DND-41 (cell line): ENCODE data around the gene RBM26.
A peak's percentile ranks its signal among the peaks of the same experiment; 100 is the strongest.

ENCODE experiments used
- ATAC-seq: fragments of 200-7000 bp; cut with Tn5 transposase; 3 replicates; pipeline ENCODE4 v1.9.1; 2021; ENCODE audit warnings: low read depth; ENCODE audit not compliant: insufficient read depth
- DNase-seq: peaks from one replicate; pipeline ENCODE4 v3.0.0-alpha.2; 2020
- H2AFZ ChIP-seq: 2 replicates; pipeline ENCODE4 v1.6.0; 2012; ENCODE audit warnings: low read depth, low read length
- H3K27ac ChIP-seq: 2 replicates; pipeline ENCODE4 v1.5.1; 2012; ENCODE audit warnings: low read length, inconsistent platforms
- H3K27me3 ChIP-seq: fragments of 200-600 bp; sonication (generic); 2 replicates; pipeline ENCODE4 v1.6.0; 2012; ENCODE audit warnings: low read length, mild to moderate bottlenecking, inconsistent platforms; ENCODE audit not compliant: insufficient read depth, poor library complexity
- H3K36me3 ChIP-seq: 2 replicates; pipeline ENCODE4 v1.5.1; 2012; ENCODE audit warnings: low read length, inconsistent platforms; ENCODE audit not compliant: insufficient read depth
- H3K4me1 ChIP-seq: 2 replicates; pipeline ENCODE4 v1.5.1; 2012; ENCODE audit warnings: mild to moderate bottlenecking, low read length; ENCODE audit not compliant: insufficient read depth
- H3K4me2 ChIP-seq: 2 replicates; pipeline ENCODE4 v1.6.0; 2012; ENCODE audit warnings: mild to moderate bottlenecking, moderate library complexity, low read length, inconsistent platforms; ENCODE audit not compliant: insufficient read depth
- H3K4me3 ChIP-seq, 2 experiments: fragments of 200-600 bp in 1 of 2; shearing (Covaris generic) in 1 of 2; 2 replicates each; pipeline ENCODE4 v1.5.1; 2012 to 2016; ENCODE audit warnings: inconsistent platforms in 2 of 2, low read length in 2 of 2, mild to moderate bottlenecking in 2 of 2, low read depth in 1 of 2, moderate library complexity in 1 of 2
- H3K79me2 ChIP-seq: 2 replicates; pipeline ENCODE4 v1.6.0; 2012; ENCODE audit warnings: low read length, inconsistent platforms; ENCODE audit not compliant: insufficient read depth
- H3K9ac ChIP-seq: 2 replicates; pipeline ENCODE4 v1.6.0; 2012; ENCODE audit warnings: low read depth, mild to moderate bottlenecking, inconsistent platforms, low read length, moderate library complexity
- H3K9me3 ChIP-seq: 2 replicates; pipeline ENCODE4 v1.5.1; 2012; ENCODE audit warnings: low read length, moderate library complexity, mild to moderate bottlenecking, inconsistent platforms; ENCODE audit not compliant: insufficient read depth, severe bottlenecking
- H4K20me1 ChIP-seq: 2 replicates; pipeline ENCODE4 v1.6.0; 2012; ENCODE audit warnings: low read length; ENCODE audit not compliant: insufficient read depth
- EZH2 ChIP-seq: IDR thresholded peaks from 3 replicates; pipeline ENCODE4 v1.6.1; 2012; ENCODE audit warnings: borderline replicate concordance, low read depth, mild to moderate bottlenecking, moderate library complexity, low read length, inconsistent platforms; ENCODE audit not compliant: severe bottlenecking
- TF ChIP-seq, protein P1 (sequence below): IDR thresholded peaks from 2 replicates; pipeline ENCODE4 v1.5.1; 2012; ENCODE audit warnings: borderline replicate concordance, low read length, moderate library complexity, mild to moderate bottlenecking; ENCODE audit not compliant: poor library complexity, severe bottlenecking; ENCODE audit errors: extremely low read depth

RBM26 gene

DNA sequence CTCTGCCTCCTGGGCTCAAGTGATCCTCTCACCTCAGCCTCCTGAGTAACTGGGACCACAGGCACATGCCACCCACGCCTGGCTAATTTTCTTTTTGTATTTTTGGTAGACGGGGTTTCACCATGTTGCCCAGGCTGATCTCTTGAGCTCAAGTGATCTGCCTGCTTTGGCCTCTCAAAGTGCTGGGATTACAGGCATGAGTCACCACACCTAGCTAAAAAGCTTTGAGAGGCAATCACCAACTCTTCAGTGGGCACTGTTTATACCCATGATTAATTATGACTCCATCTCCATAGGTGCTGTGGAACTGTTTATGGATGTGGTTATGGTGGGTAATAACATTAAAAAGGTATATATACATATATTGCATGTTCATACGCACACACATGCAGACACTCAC, 7.5 kb upstream of the RBM26 start:
- Histone ChIP-seq H3K27ac (no peak overlapping the region), H3K4me1 (no peaks in the 10 kb centered on the region), H3K9me3 (no peaks in the 10 kb centered on the region), H2AFZ (no peak overlapping the region), H3K9ac (no peak overlapping the region), H3K27me3 (no peaks in the 10 kb centered on the region), H3K79me2 (peaks cover 1% of the 10 kb centered on the region; the same call in 1 of the 2 replicates), H4K20me1 (no peaks in the 10 kb centered on the region), H3K4me2 (no peak overlapping the region), H3K36me3 (no peaks in the 10 kb centered on the region), H3K4me3 (no peak overlapping the region)
- TF ChIP-seq, protein P1, sequence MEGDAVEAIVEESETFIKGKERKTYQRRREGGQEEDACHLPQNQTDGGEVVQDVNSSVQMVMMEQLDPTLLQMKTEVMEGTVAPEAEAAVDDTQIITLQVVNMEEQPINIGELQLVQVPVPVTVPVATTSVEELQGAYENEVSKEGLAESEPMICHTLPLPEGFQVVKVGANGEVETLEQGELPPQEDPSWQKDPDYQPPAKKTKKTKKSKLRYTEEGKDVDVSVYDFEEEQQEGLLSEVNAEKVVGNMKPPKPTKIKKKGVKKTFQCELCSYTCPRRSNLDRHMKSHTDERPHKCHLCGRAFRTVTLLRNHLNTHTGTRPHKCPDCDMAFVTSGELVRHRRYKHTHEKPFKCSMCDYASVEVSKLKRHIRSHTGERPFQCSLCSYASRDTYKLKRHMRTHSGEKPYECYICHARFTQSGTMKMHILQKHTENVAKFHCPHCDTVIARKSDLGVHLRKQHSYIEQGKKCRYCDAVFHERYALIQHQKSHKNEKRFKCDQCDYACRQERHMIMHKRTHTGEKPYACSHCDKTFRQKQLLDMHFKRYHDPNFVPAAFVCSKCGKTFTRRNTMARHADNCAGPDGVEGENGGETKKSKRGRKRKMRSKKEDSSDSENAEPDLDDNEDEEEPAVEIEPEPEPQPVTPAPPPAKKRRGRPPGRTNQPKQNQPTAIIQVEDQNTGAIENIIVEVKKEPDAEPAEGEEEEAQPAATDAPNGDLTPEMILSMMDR, result no peak
- no peak for TF ChIP-seq EZH2
- ATAC-seq (no peak), DNase-seq (no peak)

DNA sequence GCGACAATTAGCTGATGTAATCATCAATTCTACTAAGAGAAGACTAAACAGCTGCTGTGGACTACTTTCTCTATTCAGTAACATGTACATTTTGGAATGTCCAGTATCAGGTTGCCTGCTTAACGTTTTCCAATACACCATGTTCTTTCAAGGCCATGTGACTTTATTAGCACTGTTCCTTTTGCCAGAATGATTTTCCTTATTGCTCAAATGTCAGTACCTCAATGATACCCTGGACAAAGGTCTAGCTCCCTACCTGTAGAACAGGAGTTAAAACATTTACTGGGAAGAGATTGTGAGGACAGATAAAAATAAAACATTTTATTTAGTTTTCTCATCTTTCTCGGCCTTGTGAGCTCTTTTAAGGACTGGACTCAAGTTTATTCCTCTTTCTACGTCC, 3.8 kb upstream of the RBM26 start:
- ATAC-seq, result no peak
- Histone ChIP-seq H3K9ac (no peak overlapping the region), H2AFZ (no peak overlapping the region), H3K4me1 (peaks cover 18% of the 10 kb centered on the region), H3K4me3 (no peak overlapping the region), H3K27ac (no peak overlapping the region), H4K20me1 (peaks cover 2% of the 10 kb centered on the region; the same call in 1 of the 2 replicates), H3K9me3 (no peaks in the 10 kb centered on the region), H3K79me2 (peaks cover 38% of the 10 kb centered on the region), H3K27me3 (no peaks in the 10 kb centered on the region), H3K4me2 (no peak overlapping the region), H3K36me3 (no peaks in the 10 kb centered on the region; the same call in 1 of the 2 replicates)
- TF ChIP-seq, protein P1, result no peak
- TF ChIP-seq EZH2, result no peak
- no peak for DNase-seq

DNA sequence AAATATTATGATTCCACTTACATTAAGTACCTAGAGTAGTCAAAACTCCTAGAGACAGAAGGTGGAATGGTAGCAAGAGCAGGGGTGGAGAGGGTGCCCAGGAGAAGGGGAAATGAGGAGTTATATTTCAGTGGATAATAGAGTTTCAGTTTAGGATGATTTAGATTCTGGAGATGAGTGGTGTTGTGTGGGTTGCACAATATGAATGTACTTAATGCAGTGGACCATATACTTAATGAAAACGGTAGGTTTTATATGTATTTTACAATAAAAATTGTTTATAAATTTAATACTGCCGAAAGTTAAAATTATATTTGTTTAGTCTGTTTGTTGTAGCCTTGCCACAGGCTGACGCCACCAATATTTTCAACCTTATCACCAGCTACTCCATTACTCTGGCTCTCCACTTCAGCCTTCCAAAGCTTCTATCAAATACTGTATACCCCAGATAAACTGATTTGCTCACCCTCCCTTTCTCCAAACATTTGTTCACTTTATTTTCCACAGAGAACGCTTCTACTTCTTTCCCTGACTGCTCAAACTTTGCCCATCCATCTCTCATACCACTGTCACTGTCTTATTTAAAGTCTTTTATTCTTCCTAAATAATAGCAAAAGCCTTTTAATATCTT, 1.4 kb upstream of the RBM26 start:
- TF ChIP-seq, protein P1, result no peak
- no peak for TF ChIP-seq EZH2
- peak overlapping the region; percentile 98 for H3K27ac ChIP-seq

More for the DNA sequence above, 1.4 kb upstream of the RBM26 start:
- Histone ChIP-seq H3K4me3 (peak overlapping the region; percentile 43 to 66), H3K9ac (peak overlapping the region; percentile 68), H3K79me2 (peaks cover 62% of the 10 kb centered on the region), H3K4me2 (peak overlapping the region; percentile 80), H2AFZ (0 out of 2 replicates have a peak overlapping the region, but pooled peaks have one; percentile 13), H3K9me3 (no peaks in the 10 kb centered on the region), H3K4me1 (peaks cover 41% of the 10 kb centered on the region), H4K20me1 (peaks cover 26% of the 10 kb centered on the region; the same call in 1 of the 2 replicates), H3K27me3 (no peaks in the 10 kb centered on the region), H3K36me3 (peaks cover 7% of the 10 kb centered on the region)
- no peak for ATAC-seq
- no peak for DNase-seq
